ENCODE measurements around the gene ATAD1. TPM values are rescaled to one million over a fixed set of nuclear protein-coding genes. Genes with fewer than 3 reads are reported as not detected.
"Not testable (repeated sequence)": the region's sequence is repeated elsewhere in the genome, so short reads cannot be mapped to it uniquely, and the experiment has no call there.

ATAD1 gene
- total RNA-seq, 1 donor from 2014 or later: 73.7 TPM

DNA sequence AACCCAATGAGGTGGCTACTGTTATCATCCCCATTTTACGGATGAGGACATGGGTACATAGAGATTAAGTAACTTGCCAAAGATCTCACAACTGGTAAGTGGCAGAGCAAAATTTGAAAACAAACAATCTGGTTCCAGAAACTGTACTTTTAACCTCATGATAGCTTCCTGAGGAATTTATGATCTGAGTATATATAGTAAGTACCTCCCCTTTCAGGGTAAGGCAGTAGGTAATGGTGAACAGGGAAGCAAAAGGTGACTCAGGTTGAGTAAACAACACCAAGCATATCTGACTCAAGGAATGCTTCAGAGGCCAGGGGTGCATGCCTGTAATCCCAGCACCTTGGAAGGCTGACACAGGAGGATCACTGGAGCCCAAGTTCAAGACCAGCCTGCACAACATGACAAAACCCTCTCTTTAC is 24.2 kb upstream of the ATAD1 start:
- Histone ChIP-seq H3K4me3 (ENCODE audit: low read depth, low read length) (no peak overlapping the region), H3K27me3 (ENCODE audit: control insufficient read depth, insufficient read depth, low read length) (no peaks in the 10 kb centered on the region), H3K36me3 (ENCODE audit: control insufficient read depth, insufficient read depth, low read length) (no peaks in the 10 kb centered on the region)
- peak; percentile 52 for FAIRE-seq
- no peak for TF ChIP-seq CTCF (IDR thresholded peaks at IDR 0.05; ENCODE audit: insufficient read depth, low read length, severe bottlenecking)
- DNase-seq (ENCODE audit: low read depth): peak; percentile 98

DNA sequence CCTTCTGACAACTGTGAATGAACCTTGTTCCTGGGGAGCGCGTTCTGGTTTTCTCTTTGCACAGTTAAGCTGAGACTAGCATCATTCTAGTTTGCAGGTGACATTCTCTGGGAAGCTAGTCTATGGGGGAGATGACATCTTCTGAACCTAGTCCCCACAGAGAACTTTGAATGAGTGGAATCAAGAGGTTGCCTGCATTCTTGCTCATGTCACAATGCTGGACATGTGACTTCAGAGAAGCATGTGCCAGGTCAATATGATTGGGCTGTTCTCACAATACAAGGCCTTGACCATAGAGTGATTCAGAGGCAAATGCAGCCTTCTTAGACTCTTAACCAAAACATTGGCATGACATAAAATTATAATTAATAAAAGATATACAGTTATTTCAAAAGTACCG is 23.2 kb upstream of the ATAD1 start:
- H3K4me3 ChIP-seq (ENCODE audit: low read depth, low read length): no peak overlapping the region
- no peak for DNase-seq (ENCODE audit: low read depth)
- no peak for FAIRE-seq
- no peaks in the 10 kb centered on the region for H3K36me3 ChIP-seq (ENCODE audit: control insufficient read depth, insufficient read depth, low read length)
- no peak for TF ChIP-seq CTCF (IDR thresholded peaks at IDR 0.05; ENCODE audit: insufficient read depth, low read length, severe bottlenecking)
- no peaks in the 10 kb centered on the region for H3K27me3 ChIP-seq (ENCODE audit: control insufficient read depth, insufficient read depth, low read length)

GRCh38 chr10:87838650-87839049 is 20.6 kb upstream of the ATAD1 start:
- DNase-seq (ENCODE audit: low read depth): no peak
- no peak for FAIRE-seq
- Histone ChIP-seq H3K4me3 (ENCODE audit: low read depth, low read length) (no peak overlapping the region), H3K27me3 (ENCODE audit: control insufficient read depth, insufficient read depth, low read length) (no peaks in the 10 kb centered on the region), H3K36me3 (ENCODE audit: control insufficient read depth, insufficient read depth, low read length) (no peaks in the 10 kb centered on the region)
- no peak for TF ChIP-seq CTCF (IDR thresholded peaks at IDR 0.05; ENCODE audit: insufficient read depth, low read length, severe bottlenecking)

DNA sequence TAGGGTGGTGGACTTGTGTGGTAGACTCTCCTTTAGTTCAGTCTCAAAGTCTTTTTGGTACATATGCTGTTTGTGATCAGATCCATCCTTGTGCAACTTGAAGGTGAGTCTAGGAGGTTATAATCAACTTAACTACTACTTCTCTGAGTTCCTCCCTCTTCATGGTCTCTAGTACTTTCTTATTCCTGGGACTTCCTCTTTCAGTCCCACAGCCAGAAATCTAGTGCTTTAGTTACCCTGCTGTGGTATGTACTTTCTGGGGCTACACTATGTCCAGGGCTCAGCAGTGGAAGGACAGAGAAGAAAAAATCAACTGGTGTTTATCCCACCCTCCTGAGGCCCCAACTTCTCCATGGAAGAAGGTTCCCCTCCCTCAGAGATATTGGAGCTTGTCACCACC is 19.4 kb upstream of the ATAD1 start:
- Histone ChIP-seq H3K27me3 (ENCODE audit: control insufficient read depth, insufficient read depth, low read length) (no peaks in the 10 kb centered on the region), H3K36me3 (ENCODE audit: control insufficient read depth, insufficient read depth, low read length) (no peaks in the 10 kb centered on the region), H3K4me3 (ENCODE audit: low read depth, low read length) (no peak overlapping the region)
- no peak for DNase-seq (ENCODE audit: low read depth)
- FAIRE-seq: no peak
- TF ChIP-seq CTCF (IDR thresholded peaks at IDR 0.05; ENCODE audit: insufficient read depth, low read length, severe bottlenecking): no peak

DNA sequence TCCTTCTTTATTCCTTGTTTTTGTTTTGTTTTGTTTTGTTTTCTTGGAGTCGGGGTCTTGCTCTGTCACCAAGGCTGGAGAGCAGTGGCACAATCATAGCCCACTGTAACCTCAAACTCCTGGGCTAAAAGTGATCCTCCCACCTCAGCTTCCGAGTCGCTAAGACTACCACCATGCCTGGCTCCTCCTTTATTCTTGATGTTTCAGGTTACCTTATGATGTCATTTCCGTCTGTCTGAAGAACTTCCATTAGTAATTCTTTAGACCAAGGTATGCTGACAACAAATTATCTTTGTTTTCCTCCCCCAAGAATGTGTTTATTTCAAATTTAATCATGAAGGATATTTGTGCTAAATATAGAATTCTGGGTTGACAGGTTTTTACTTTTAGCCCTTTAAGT is 18.1 kb upstream of the ATAD1 start:
- FAIRE-seq (no peak), DNase-seq (ENCODE audit: low read depth) (peak; percentile 26)
- Histone ChIP-seq H3K4me3 (ENCODE audit: low read depth, low read length) (no peak overlapping the region), H3K27me3 (ENCODE audit: control insufficient read depth, insufficient read depth, low read length) (no peaks in the 10 kb centered on the region), H3K36me3 (ENCODE audit: control insufficient read depth, insufficient read depth, low read length) (no peaks in the 10 kb centered on the region)
- TF ChIP-seq CTCF (IDR thresholded peaks at IDR 0.05; ENCODE audit: insufficient read depth, low read length, severe bottlenecking): no peak

GRCh38 chr10:87829986-87830729 is 12.1 kb upstream of the ATAD1 start:
- Histone ChIP-seq H3K4me3 (ENCODE audit: low read depth, low read length) (no peak overlapping the region), H3K36me3 (ENCODE audit: control insufficient read depth, insufficient read depth, low read length) (no peaks in the 10 kb centered on the region), H3K27me3 (ENCODE audit: control insufficient read depth, insufficient read depth, low read length) (no peaks in the 10 kb centered on the region)
- no peak for TF ChIP-seq CTCF (IDR thresholded peaks at IDR 0.05; ENCODE audit: insufficient read depth, low read length, severe bottlenecking)
- FAIRE-seq (no peak), DNase-seq (ENCODE audit: low read depth) (peak; percentile 66)

DNA sequence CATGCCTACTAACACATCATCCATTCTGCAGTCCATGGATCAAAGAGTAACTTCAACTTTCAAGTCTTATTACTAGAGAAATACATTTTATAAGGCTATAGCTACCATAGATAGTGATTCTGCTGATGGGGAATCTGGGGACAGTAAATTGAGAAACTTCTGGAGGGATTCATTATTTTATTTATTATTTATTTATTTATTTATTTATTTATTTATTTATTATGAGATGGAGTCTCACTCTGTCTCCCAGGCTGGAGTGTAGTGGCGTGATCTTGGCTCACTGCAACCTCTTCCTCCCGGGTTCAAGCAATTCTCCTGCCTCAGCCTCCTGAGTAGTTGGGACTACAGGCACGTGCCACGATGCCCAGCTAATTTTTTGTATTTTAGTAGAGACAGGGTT is 11.0 kb upstream of the ATAD1 start:
- not testable (repeated sequence) for H3K4me3 ChIP-seq (ENCODE audit: low read depth, low read length); H3K36me3 ChIP-seq (ENCODE audit: control insufficient read depth, insufficient read depth, low read length); H3K27me3 ChIP-seq (ENCODE audit: control insufficient read depth, insufficient read depth, low read length); FAIRE-seq; DNase-seq (ENCODE audit: low read depth)

Measured in bronchial epithelial cell (primary cell).